ENCODE results near the gene EVA1C.

GRCh38 chr21:32549440-32549839 lies 136.9 kb downstream of the EVA1C start:
- TF ChIP-seq CCAR2 (IDR thresholded peaks at IDR 0.05; ENCODE audit: low read depth, low read length): no peak
- TF ChIP-seq MXI1 (IDR thresholded peaks at IDR 0.05; ENCODE audit: low read depth, low read length): no peak
- TF ChIP-seq TBL1XR1 (IDR thresholded peaks at IDR 0.05; ENCODE audit: low read length in 2 of 2): no peak
- no peak for TF ChIP-seq MYC (IDR thresholded peaks at IDR 0.05; ENCODE audit: low read depth, low read length)
- no peak for TF ChIP-seq MYC (CRISPR knock-in tag; IDR thresholded peaks at IDR 0.05; ENCODE audit: borderline replicate concordance, low read depth)
- TF ChIP-seq CTCF (IDR thresholded peaks at IDR 0.05 in 2 of 3, conservative IDR thresholded peaks at IDR 0.05 in 1 of 3; ENCODE audit: insufficient read depth in 2 of 3, low read depth in 1 of 3, low read length in 3 of 3): no peak
- TF ChIP-seq SIN3A (IDR thresholded peaks at IDR 0.05; ENCODE audit: borderline replicate concordance in 2 of 2, control insufficient read depth in 1 of 2, low read depth in 2 of 2, low read length in 2 of 2): no peak
- no peak for TF ChIP-seq RNF219 (CRISPR knock-in tag; IDR thresholded peaks at IDR 0.05)
- no peak for TF ChIP-seq LARP7 (IDR thresholded peaks at IDR 0.05)
- no peak for TF ChIP-seq NR4A1 (CRISPR knock-in tag; IDR thresholded peaks at IDR 0.05)
- TF ChIP-seq NR4A1 (tag; IDR thresholded peaks at IDR 0.05): no peak
- TF ChIP-seq ATF2 (CRISPR knock-in tag; IDR thresholded peaks at IDR 0.05): no peak
- TF ChIP-seq HINFP (tag; conservative IDR thresholded peaks at IDR 0.05; ENCODE audit: low read depth): no peak
